HG02678 (cell line): ENCODE measurements around the gene CGREF1.
"Not testable (repeated sequence)": the region's sequence is repeated elsewhere in the genome, so short reads cannot be mapped to it uniquely, and the experiment has no call there.

ENCODE experiments used
- ATAC-seq: cut with Tn5 transposase; IDR thresholded peaks from one replicate; pipeline ENCODE4 v1.9.1; 2021; ENCODE audit warnings: mild to moderate bottlenecking, moderate library complexity; ENCODE audit not compliant: unreplicated experiment

CGREF1 gene

DNA sequence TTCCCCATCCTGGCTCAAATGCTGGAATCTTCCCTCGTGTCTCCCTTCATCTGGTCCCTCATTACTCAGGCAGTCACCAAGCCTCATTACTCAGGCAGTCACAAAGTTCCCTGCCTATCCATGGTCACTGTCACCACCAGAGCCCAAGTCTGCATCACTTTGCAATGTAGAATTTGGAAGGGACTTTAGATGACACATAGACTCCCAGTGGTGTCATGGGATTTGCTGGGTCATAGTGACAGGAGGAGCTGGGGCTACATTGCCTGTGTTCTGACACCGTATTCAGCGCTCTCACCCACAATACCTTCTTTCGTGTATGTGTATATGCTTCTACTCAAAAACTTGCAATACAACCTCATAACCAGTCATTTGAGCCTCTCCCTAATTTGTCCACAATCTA is 42.6 kb downstream of the CGREF1 start:
- no peak for ATAC-seq

DNA sequence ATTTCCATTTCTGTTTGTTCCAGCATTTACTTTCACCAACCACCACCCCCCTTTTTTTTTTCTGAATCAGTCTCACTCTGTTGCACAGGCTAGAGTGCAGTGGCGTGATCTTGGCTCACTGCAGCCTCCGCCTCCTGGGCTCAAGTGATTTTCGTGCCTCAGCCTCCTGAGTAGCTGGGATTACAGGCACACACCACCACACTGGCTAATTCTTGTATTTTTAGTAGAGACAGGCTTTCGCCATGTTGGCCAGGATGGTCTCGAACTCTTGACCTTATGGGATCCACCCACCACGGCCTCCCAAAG is 43.4 kb downstream of the CGREF1 start:
- not testable (repeated sequence) for ATAC-seq

GRCh38 chr2:27074738-27075565 is 44.0 kb downstream of the CGREF1 start:
- no peak for ATAC-seq

GRCh38 chr2:27073782-27074181 is 45.1 kb downstream of the CGREF1 start:
- no peak for ATAC-seq

DNA sequence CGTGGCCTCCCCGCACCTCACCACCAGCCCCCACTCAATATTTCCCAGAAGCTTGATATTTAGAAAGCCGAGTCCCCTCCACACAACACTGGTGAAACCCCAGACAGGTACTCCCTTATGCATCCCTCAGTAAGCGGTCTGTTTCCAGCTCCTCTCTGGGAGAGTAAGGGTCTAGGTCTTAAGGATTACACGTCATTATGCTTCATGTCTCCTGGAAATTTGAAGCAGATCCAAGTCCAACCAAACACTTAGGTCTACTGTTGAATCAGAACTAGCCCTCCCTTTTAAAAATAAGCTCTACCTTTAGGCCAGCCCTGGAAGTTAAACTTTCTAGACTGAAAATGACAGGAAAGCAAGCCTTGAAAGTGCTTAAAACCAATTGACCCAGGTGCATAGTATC is 46.0 kb downstream of the CGREF1 start:
- ATAC-seq: no peak

- ATAC-seq: peak; percentile 16
These were observed 46.7 kb downstream of the CGREF1 start for GRCh38 chr2:27071990-27072830.

DNA sequence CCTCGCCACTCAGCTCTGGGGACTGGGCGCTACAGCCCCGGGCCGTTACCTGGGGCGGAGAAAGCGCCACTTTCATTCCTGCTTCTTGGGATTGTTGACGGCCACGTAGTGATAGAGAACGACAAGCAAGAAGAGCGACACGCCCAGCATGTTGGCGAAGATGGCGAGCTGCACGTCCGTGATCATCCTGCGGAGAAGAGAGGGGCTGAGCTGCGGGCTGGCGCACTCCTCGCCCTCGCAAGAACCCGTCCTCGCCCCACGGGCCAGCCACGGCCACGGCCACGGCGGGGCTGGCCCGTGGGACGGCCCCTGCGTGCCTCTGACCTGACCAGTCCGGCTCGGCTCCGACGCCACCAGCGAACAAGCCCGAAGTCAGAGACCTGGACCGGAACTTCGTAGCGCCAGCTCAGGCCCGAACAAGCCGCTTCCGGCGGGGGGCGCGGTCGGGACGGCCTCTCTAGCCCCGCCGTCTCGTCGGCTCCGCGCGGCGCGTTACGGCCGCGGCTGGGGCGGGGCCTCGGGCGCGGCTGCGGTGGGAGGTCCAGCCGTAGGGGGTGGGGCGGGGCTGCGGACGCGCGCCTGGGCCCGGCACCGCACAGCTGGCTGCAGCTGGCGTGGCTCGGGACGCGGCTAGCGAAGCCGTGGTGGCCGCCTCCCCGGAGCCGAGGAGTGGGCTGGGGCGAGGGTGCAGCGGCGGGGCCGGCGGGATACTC is 47.5 kb downstream of the CGREF1 start, which contains the start of gene OST4:
Gene OST4 (minus strand): TSS at position 378 of the 713 bp plus-strand sequence.
- peak; percentile 90 for ATAC-seq

- ATAC-seq: no peak
These were observed 48.2 kb downstream of the CGREF1 start for GRCh38 chr2:27070653-27071276.

- no peak for ATAC-seq
These were observed 48.8 kb downstream of the CGREF1 start for GRCh38 chr2:27069961-27070618.

- no peak for ATAC-seq
These were observed 49.5 kb downstream of the CGREF1 start for GRCh38 chr2:27069436-27069835.

DNA sequence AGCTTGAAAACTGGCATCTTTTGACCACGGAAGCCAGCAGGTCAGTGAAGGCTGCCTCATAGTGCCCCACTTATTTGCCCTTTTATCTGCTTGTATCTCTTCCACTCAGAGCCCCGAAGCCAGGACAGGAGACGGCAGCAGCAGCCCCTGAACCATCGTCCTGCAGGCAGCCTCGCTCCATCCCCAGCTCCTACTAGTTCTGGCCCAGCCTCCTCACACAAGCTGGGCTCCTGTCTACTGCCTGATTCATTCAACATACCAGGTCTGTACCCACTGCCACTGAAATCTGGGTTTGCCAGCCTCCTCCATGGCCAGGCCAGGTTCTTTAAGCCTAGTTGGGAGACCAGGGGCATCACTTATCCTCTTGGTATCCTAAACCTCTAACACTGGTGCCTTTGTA is 51.5 kb downstream of the CGREF1 start:
- no peak for ATAC-seq

- ATAC-seq: no peak
These were observed 53.8 kb downstream of the CGREF1 start for GRCh38 chr2:27065128-27065527.

GRCh38 chr2:27060323-27060722 is 58.6 kb downstream of the CGREF1 start:
- ATAC-seq: no peak

- no peak for ATAC-seq
These were observed 59.6 kb downstream of the CGREF1 start for GRCh38 chr2:27059141-27059820.

- ATAC-seq: no peak
These were observed 60.7 kb downstream of the CGREF1 start for GRCh38 chr2:27058210-27058609.

DNA sequence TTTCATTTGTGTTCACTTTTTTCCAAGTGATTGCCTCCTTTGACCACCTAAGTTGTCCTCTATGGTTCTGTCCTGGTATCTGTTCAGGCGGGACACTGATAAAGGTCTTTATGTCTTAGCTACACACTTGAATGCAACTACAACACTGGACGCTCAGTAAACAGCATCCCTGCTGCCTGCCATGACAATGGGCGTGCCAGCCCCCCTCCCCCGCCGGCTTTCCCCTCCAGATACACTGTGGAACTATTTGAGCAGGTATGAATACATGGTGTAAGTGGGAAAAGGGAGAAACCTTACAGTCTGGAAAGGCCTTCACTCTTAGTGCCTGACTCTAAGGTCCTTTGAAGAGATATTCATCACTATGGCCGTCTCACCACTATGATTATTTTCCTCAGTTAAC is 61.7 kb downstream of the CGREF1 start:
- ATAC-seq: no peak

DNA sequence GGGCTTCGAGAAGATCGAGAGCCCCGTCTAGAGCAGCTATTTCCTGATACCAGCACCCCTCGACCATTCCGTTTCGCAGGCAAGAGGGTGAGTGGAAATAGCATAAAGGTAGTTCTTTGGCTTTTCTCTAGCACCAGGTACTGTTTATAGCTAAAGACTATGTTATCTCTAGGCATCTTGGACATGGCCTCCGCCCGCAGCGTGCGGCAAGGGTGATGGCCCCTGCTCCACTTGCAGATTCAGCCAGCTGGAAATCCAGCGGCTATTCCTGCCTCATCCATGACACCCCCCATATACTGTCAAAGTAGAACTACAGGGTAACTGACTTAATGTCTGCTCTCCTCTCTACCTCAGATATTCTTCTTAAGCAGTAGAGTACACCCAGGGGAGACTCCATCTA is 64.2 kb downstream of the CGREF1 start:
- ATAC-seq: no peak

- ATAC-seq: no peak
These were observed 65.2 kb downstream of the CGREF1 start for GRCh38 chr2:27053776-27054175.

GRCh38 chr2:27053321-27053720 is 65.6 kb downstream of the CGREF1 start:
- ATAC-seq: no peak
